Fibroblast of lung (primary cell): Measurements from ENCODE around the gene CNOT1. TPM values are rescaled to one million over a fixed set of nuclear protein-coding genes. Genes with fewer than 3 reads are reported as not detected.

ENCODE experiments used
- DNase-seq, 2 donors: peaks; one replicate each; pipeline versions ENCODE4 v3.0.0 to v3.0.0-alpha.2; 2010; ENCODE audit warnings: low read depth in 2 of 2
- H2AFZ ChIP-seq: 2 replicates; pipeline ENCODE4 v1.5.1; 2012; ENCODE audit warnings: low read length, control low read depth, inconsistent platforms
- H3K27ac ChIP-seq: 2 replicates; pipeline ENCODE4 v1.5.1; 2011; ENCODE audit warnings: low read length, control low read depth; ENCODE audit not compliant: insufficient read depth
- H3K27me3 ChIP-seq: 2 replicates; pipeline ENCODE4 v1.5.1; 2011; ENCODE audit warnings: mild to moderate bottlenecking, low read length; ENCODE audit not compliant: control insufficient read depth, insufficient read depth
- H3K36me3 ChIP-seq: 2 replicates; pipeline ENCODE4 v1.5.1; 2011; ENCODE audit warnings: low read length; ENCODE audit not compliant: control insufficient read depth, insufficient read depth
- H3K4me1 ChIP-seq: 2 replicates; pipeline ENCODE4 v1.5.1; 2011; ENCODE audit warnings: low read length; ENCODE audit not compliant: control insufficient read depth, insufficient read depth; ENCODE audit errors: extremely low read depth
- H3K4me2 ChIP-seq: 2 replicates; pipeline ENCODE4 v1.5.1; 2011; ENCODE audit warnings: low read length, control low read depth; ENCODE audit not compliant: insufficient read depth; ENCODE audit errors: extremely low read depth
- H3K4me3 ChIP-seq, 4 experiments: fragments of 200-600 bp in 1 of 4; sonication (generic) in 1 of 4; replicated peaks in 1 of 4; 2 replicates each; pipeline ENCODE4 v1.5.1; 2011 to 2016; ENCODE audit warnings: low read length in 4 of 4, low read depth in 3 of 4, mild to moderate bottlenecking in 3 of 4, control low read depth in 2 of 4, inconsistent platforms in 1 of 4, mixed read lengths in 1 of 4; ENCODE audit not compliant: insufficient read depth in 1 of 4; ENCODE audit errors: control extremely low read depth in 1 of 4
- H3K79me2 ChIP-seq: 2 replicates; pipeline ENCODE4 v1.5.1; 2012; ENCODE audit warnings: mild to moderate bottlenecking, low read length, inconsistent platforms; ENCODE audit not compliant: control insufficient read depth, insufficient read depth
- H3K9ac ChIP-seq: 2 replicates; pipeline ENCODE4 v1.5.1; 2011; ENCODE audit warnings: mild to moderate bottlenecking, low read length, control low read depth; ENCODE audit not compliant: insufficient read depth
- H3K9me3 ChIP-seq: 2 replicates; pipeline ENCODE4 v1.5.1; 2012; ENCODE audit warnings: low read depth, low read length; ENCODE audit not compliant: control insufficient read depth, insufficient read depth
- H4K20me1 ChIP-seq: 2 replicates; pipeline ENCODE4 v1.5.1; 2011; ENCODE audit warnings: low read length; ENCODE audit not compliant: control insufficient read depth, insufficient read depth; ENCODE audit errors: extremely low read depth
- CTCF ChIP-seq, 2 donors: IDR thresholded peaks in 1 of 2; conservative IDR thresholded peaks in 1 of 2; 1 replicate in 1 of 2; 2 replicates in 1 of 2; pipeline ENCODE4 v1.5.1; 2011 to 2012; ENCODE audit warnings: low read length in 2 of 2, control low read depth in 1 of 2, inconsistent platforms in 1 of 2, low read depth in 1 of 2, mild to moderate bottlenecking in 1 of 2
- EZH2 ChIP-seq: IDR thresholded peaks from 2 replicates; pipeline ENCODE4 v1.5.1; 2012; ENCODE audit warnings: low read length, control low read depth, mild to moderate bottlenecking; ENCODE audit errors: missing control alignments
- polyA plus RNA-seq, 2 donors: library from polyadenylated mRNA; depleted of rRNA in 1 of 2; stranded (reverse) in 1 of 2; unstranded in 1 of 2; fragments of >200 nt; gene quantifications; 2 replicates each; pipeline ENCODE4 v1.2.1, GENCODE V29; 2011 to 2012; ENCODE audit warnings: missing spikeins in 1 of 2
- total RNA-seq: library from RNA; depleted of rRNA; stranded (reverse); fragments of >200 nt; gene quantifications from 2 replicates; pipeline ENCODE4 v1.2.1, GENCODE V29; 2014

The CNOT1 gene
- total and polyA plus RNA-seq, 2 donors (not counting 1 experiment from before 2014, with no cell fraction given): 59.0 to 162 TPM

- H3K9ac ChIP-seq: no peak overlapping the region
- no peak overlapping the region for H3K4me3 ChIP-seq
- H3K27me3 ChIP-seq: no peaks in the 10 kb centered on the region
- H3K9me3 ChIP-seq: no peaks in the 10 kb centered on the region
- DNase-seq: no peak
- no peak overlapping the region for H2AFZ ChIP-seq
- H3K4me1 ChIP-seq: no peaks in the 10 kb centered on the region
- no peak overlapping the region for H3K27ac ChIP-seq
- no peak for TF ChIP-seq CTCF (conservative IDR thresholded peaks at IDR 0.05 in 1 of 2, IDR thresholded peaks at IDR 0.05 in 1 of 2; ENCODE audit: low read depth in 1 of 2, low read length in 2 of 2)
- TF ChIP-seq EZH2: no peak
- no peak overlapping the region for H3K4me2 ChIP-seq
- H3K79me2 ChIP-seq: no peaks in the 10 kb centered on the region
- no peaks in the 10 kb centered on the region for H4K20me1 ChIP-seq
- no peaks in the 10 kb centered on the region for H3K36me3 ChIP-seq
Measured at GRCh38 chr16:58478427-58478826, 151.2 kb downstream of the CNOT1 start.

GRCh38 chr16:58476791-58477190 lies 152.8 kb downstream of the CNOT1 start:
- no peaks in the 10 kb centered on the region for H3K9me3 ChIP-seq
- no peak overlapping the region for H3K27ac ChIP-seq
- H3K4me3 ChIP-seq: no peak overlapping the region
- H3K79me2 ChIP-seq: no peaks in the 10 kb centered on the region
- H3K9ac ChIP-seq: no peak overlapping the region
- DNase-seq: no peak
- no peak for TF ChIP-seq EZH2
- no peaks in the 10 kb centered on the region for H3K36me3 ChIP-seq
- no peak overlapping the region for H2AFZ ChIP-seq
- no peaks in the 10 kb centered on the region for H4K20me1 ChIP-seq
- no peak overlapping the region for H3K4me2 ChIP-seq
- H3K27me3 ChIP-seq: peaks cover 5% of the 10 kb centered on the region
- H3K4me1 ChIP-seq: no peaks in the 10 kb centered on the region

DNA sequence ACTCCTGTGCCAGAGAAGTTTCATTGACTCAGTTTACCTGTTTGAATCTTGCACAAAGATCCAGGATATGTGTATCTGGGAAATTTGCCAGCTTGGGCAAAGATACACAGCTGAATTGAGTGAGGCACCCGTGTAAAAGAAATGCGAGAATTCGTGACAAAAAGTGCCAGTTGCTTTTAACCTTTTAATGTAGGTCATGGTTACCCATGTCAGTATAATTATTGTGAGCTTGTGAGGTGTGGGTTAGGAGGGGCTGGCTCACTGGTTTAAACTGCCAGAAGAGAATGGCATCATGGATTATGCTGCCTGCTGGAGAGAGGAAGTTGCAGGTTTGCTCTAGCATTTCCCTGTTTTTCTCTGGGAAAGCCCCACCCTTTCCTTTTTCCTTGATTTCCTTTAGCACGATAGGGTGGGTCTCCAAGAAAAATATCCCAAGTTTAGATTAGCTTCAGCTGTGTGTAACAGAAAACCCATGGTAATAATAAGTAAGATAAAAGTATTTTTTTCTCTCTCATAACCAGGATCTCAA lies 154.5 kb downstream of the CNOT1 start:
- H3K36me3 ChIP-seq: no peaks in the 10 kb centered on the region
- H3K79me2 ChIP-seq: no peaks in the 10 kb centered on the region
- H2AFZ ChIP-seq: no peak overlapping the region
- no peaks in the 10 kb centered on the region for H3K9me3 ChIP-seq
- peaks cover 5% of the 10 kb centered on the region for H3K27me3 ChIP-seq
- TF ChIP-seq EZH2 (no peak), CTCF (conservative IDR thresholded peaks at IDR 0.05 in 1 of 2, IDR thresholded peaks at IDR 0.05 in 1 of 2; ENCODE audit: low read depth in 1 of 2, low read length in 2 of 2) (no peak)
- H3K27ac ChIP-seq: no peak overlapping the region
- H3K4me1 ChIP-seq: no peaks in the 10 kb centered on the region
- no peak overlapping the region for H3K4me2 ChIP-seq
- no peaks in the 10 kb centered on the region for H4K20me1 ChIP-seq
- H3K4me3 ChIP-seq: no peak overlapping the region
- H3K9ac ChIP-seq: no peak overlapping the region
- DNase-seq: no peak
